NCI-H1436 treated with DMSO at 0.1 percent for 48 hours (cell line): ENCODE results near the gene NUDT22.

Experiments
- DNase-seq: peaks from one replicate; lab custom pipeline; 2025; lab: John Stamatoyannopoulos, UW

Gene NUDT22

GRCh38 chr11:64227405-64227956 lies 1.4 kb downstream of the NUDT22 start:
- DNase-seq: no peak

- DNase-seq: no peak
Measured at GRCh38 chr11:64229090-64229743, 3.1 kb downstream of the NUDT22 start.

- DNase-seq: no peak
Measured at GRCh38 chr11:64229744-64230170, 3.7 kb downstream of the NUDT22 start.

GRCh38 chr11:64230171-64230984 lies 4.3 kb downstream of the NUDT22 start, which contains the start of gene DNAJC4:
Gene DNAJC4 (plus strand): TSS chr11:64230548. CDS start chr11:64230855, 307 bp downstream.
- DNase-seq: peak; percentile 67

GRCh38 chr11:64230985-64231365 lies 4.9 kb downstream of the NUDT22 start:
- DNase-seq: no peak

GRCh38 chr11:64231546-64231945 lies 5.5 kb downstream of the NUDT22 start:
- DNase-seq: no peak

GRCh38 chr11:64232182-64232966 lies 6.3 kb downstream of the NUDT22 start:
- no peak for DNase-seq

GRCh38 chr11:64232967-64233315 lies 6.9 kb downstream of the NUDT22 start:
- no peak for DNase-seq

GRCh38 chr11:64233913-64234586 lies 8.0 kb downstream of the NUDT22 start, which contains the start of gene VEGFB:
Gene VEGFB (plus strand): TSS chr11:64234584. CDS start chr11:64234834, 250 bp downstream.
- DNase-seq: no peak

- no peak for DNase-seq
Measured at GRCh38 chr11:64234647-64235379, 8.7 kb downstream of the NUDT22 start.

- no peak for DNase-seq
Measured at GRCh38 chr11:64235437-64236161, 9.5 kb downstream of the NUDT22 start.

GRCh38 chr11:64237484-64237951 lies 11.4 kb downstream of the NUDT22 start:
- DNase-seq: no peak

GRCh38 chr11:64238076-64238475 lies 12.0 kb downstream of the NUDT22 start:
- no peak for DNase-seq

GRCh38 chr11:64238999-64239398 lies 12.9 kb downstream of the NUDT22 start:
- no peak for DNase-seq

- no peak for DNase-seq
Measured at GRCh38 chr11:64239662-64240434, 13.8 kb downstream of the NUDT22 start.

GRCh38 chr11:64240435-64241240 lies 14.6 kb downstream of the NUDT22 start, which contains the start of gene FKBP2:
Gene FKBP2 (plus strand): TSS chr11:64241095. CDS start chr11:64242388, 1,293 bp downstream.
- peak; percentile 48 for DNase-seq

GRCh38 chr11:64241241-64241490 lies 15.1 kb downstream of the NUDT22 start:
- DNase-seq: no peak

GRCh38 chr11:64241491-64242374 lies 15.7 kb downstream of the NUDT22 start:
- DNase-seq: peak; percentile 71
